ENCODE measurements around the gene VKORC1.
A peak's percentile ranks its signal among the peaks of the same experiment; 100 is the strongest.
"Not testable (repeated sequence)": the region's sequence is repeated elsewhere in the genome, so short reads cannot be mapped to it uniquely, and the experiment has no call there.

The VKORC1 gene

GRCh38 chr16:31106509-31107464, 12.2 kb upstream of the VKORC1 start:
- DNase-seq: no peak

- DNase-seq: peak; percentile 67 to 80
Measured at GRCh38 chr16:31105677-31106213, 11.1 kb upstream of the VKORC1 start.

- not testable (repeated sequence) for DNase-seq
Measured at GRCh38 chr16:31100876-31101641, 6.5 kb upstream of the VKORC1 start.

GRCh38 chr16:31099860-31100638, 5.5 kb upstream of the VKORC1 start:
- no peak for DNase-seq

- no peak for DNase-seq
Measured at GRCh38 chr16:31094088-31094423, 541 bp downstream of the VKORC1 start.

- no peak for DNase-seq
Measured at GRCh38 chr16:31093132-31093703, 1.4 kb downstream of the VKORC1 start.

GRCh38 chr16:31092330-31092729, 2.3 kb downstream of the VKORC1 start:
- DNase-seq: no peak

- no peak for DNase-seq
Measured at GRCh38 chr16:31090540-31090939, 4.1 kb downstream of the VKORC1 start.

GRCh38 chr16:31089199-31089598, 5.4 kb downstream of the VKORC1 start:
- no peak for DNase-seq

- DNase-seq: no peak
Measured at GRCh38 chr16:31088459-31089183, 6.0 kb downstream of the VKORC1 start, which contains the start of gene PRSS53. PRSS53 (minus strand) TSS chr16:31088943; CDS start chr16:31088809, 134 bp downstream.

GRCh38 chr16:31087971-31088370, 6.6 kb downstream of the VKORC1 start:
- no peak for DNase-seq

- DNase-seq: no peak
Measured at GRCh38 chr16:31087481-31087880, 7.1 kb downstream of the VKORC1 start.

GRCh38 chr16:31086629-31086906, 8.0 kb downstream of the VKORC1 start:
- no peak for DNase-seq

- no peak for DNase-seq
Measured at GRCh38 chr16:31085873-31086628, 8.5 kb downstream of the VKORC1 start.

- DNase-seq: no peak
Measured at GRCh38 chr16:31085411-31085810, 9.2 kb downstream of the VKORC1 start.

- no peak for DNase-seq
Measured at GRCh38 chr16:31084584-31085302, 9.9 kb downstream of the VKORC1 start.

- no peak for DNase-seq
Measured at GRCh38 chr16:31083981-31084380, 10.6 kb downstream of the VKORC1 start.

GRCh38 chr16:31083556-31083955, 11.0 kb downstream of the VKORC1 start:
- DNase-seq: no peak

- DNase-seq: no peak
Measured at GRCh38 chr16:31083081-31083480, 11.5 kb downstream of the VKORC1 start.

- no peak for DNase-seq
Measured at GRCh38 chr16:31082368-31083045, 12.1 kb downstream of the VKORC1 start.

Measured in activated CD4-positive, alpha-beta T cell treated with anti-CD3 and anti-CD28 coated beads for 4 hours (primary cell).